GM21825 (cell line): ENCODE results near the gene PRUNE2.
A peak's percentile ranks its signal among the peaks of the same experiment; 100 is the strongest.
"Not testable (repeated sequence)": the region's sequence is repeated elsewhere in the genome, so short reads cannot be mapped to it uniquely, and the experiment has no call there.

ENCODE experiments used
- ATAC-seq: cut with Tn5 transposase; IDR thresholded peaks from one replicate; pipeline ENCODE4 v1.9.1; 2021; ENCODE audit warnings: mild to moderate bottlenecking, moderate library complexity; ENCODE audit not compliant: unreplicated experiment

PRUNE2 gene

DNA sequence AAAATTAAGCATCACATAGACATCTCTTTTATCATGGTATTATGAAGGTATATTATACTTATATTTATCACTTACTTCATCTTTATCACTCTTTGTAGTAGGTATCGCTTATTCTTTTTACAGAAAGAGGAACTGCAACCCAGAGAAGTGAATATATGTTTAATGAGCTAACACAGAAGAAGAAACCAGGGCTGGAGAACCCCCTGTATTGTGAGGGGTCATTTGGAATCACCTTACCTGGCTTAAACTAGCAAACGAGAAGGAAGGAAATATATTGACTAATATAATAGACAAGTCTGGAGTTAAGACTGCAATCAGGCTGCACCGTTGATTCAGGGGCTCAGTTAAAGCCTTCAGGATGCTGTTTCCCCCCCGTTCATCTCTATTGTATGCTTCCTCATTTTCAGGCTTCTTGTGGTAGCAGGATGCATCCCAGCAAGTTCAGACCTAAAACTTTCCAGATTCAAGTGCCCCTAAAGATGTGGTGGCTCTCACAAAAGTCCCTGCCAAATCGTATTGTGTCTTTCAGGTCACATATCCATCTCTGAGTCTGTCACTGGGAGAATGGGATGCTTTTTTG, 300.5 kb downstream of the PRUNE2 start:
- ATAC-seq = peak; percentile 87

DNA sequence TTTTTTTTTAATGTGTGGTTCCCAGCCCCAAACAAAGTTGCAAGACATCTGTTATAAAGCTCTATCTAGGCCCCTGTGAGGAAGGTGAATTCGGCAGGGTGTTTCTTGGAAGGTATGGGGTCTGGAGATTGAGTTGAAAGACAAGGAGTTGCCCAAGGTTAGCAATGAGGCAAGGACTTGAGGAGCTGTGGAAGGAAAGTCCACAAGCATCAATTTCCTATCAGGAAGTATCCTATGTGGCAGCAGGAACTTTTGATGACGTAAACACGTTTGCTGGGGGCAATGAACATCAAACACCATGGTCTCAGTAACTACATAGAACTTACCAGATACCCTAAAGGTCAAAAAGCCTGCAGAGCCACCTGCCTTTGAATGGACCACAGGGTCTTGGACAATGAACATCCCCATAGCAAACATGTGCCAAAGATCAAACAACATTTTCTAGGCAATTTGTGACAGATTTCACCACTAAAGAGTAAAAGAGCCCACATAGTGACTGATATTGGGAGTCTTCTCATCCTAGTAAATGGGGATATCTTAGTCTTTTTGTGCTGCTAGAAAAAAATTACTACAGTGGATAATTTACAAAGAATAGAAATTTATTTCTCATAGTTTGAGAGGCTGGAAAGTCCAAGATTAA, 301.9 kb downstream of the PRUNE2 start:
- no peak for ATAC-seq

DNA sequence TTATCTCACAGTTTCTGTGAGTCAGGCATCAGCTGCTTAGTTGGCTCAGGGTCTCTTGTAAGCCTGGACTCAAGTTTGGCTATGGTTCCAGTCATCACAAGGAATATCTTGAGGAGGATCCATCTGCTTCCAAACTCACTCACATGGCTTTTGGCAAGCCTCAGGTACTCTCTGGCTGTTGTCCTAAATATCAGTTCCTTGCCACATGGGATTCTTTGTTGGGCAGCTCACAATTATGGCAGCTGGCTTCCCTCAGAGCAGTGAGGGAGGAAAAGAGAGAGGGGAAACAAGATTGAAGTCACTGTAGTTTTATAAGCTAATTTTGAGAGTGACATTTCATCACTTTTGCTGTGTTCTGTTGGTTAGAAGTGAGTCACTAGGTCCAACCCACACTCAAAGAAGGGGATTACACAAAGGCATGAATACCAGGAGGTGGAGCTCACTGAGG, 302.4 kb downstream of the PRUNE2 start:
- no peak for ATAC-seq

- ATAC-seq = no peak
These were observed 303.7 kb downstream of the PRUNE2 start for GRCh38 chr9:76602199-76602598.

- ATAC-seq = no peak
These were observed 305.8 kb downstream of the PRUNE2 start for GRCh38 chr9:76600007-76600615.

DNA sequence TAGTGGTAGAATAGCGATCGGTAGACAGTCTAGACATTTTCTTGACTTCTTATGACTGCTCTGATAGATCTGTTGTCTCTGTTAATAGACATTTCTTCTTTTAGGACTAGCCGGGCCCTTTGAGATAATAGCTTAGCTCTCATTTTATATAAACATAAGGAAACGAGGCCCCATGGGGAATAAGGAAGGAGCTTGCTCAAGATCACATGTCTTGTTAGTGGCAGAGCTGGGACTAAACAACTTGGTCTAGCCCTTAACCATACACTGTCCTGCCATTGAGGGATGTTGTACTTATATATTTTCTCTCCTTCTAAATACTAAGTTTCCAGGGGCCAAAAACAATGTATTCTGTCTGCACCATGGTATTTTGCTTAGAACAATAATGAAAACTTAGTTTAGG, 306.9 kb downstream of the PRUNE2 start:
- no peak for ATAC-seq

DNA sequence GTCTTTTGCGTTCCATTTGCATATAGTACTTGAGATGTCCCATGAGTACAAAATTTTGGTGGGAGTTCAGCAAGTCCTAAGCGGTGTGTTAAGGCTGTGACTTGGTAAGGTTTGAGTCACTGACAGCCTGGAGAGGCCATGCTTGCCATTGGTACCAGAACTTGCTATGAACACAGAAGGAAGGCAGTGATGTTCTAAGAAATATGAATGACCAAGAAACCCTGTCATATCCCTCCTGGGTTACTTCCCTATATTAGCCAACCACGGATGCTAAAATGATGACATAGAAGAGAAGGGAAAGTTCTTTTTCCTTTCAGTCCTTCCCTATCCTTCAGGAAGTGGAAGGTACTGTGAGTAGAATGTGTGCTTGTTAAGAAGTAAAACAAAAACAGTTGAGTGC, 310.3 kb downstream of the PRUNE2 start:
- no peak for ATAC-seq

DNA sequence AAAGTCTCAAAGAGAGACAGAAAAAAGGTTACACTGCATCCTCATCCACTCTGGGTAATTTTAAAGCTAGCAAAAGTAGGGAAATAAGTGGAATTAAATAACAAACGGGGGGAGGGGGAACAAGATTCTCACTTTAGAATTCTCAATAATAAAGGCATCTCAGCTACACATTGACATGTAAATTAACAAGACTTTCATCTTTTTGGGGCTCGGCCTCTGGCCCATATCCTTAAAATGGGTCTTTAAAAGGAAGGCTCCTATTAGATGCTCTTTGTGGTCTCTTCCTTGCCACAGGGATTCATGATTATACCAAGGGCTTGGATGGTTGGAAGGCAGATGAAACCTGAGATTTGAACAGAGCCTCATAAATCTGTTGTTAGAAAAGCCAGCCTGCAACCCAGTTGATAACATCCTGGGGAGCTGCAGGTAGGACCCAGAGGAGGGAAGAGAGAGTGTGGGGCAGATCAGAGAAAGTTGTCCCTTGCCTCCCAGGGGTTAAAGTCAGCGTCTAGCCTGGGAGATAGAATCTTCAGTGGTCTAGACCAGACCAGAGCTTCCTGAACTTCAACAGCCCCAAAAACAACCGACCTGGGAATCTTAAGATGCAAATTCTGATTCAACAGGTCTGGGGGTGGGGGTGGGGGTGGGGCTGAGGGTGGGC, 311.0 kb downstream of the PRUNE2 start:
- ATAC-seq = no peak

DNA sequence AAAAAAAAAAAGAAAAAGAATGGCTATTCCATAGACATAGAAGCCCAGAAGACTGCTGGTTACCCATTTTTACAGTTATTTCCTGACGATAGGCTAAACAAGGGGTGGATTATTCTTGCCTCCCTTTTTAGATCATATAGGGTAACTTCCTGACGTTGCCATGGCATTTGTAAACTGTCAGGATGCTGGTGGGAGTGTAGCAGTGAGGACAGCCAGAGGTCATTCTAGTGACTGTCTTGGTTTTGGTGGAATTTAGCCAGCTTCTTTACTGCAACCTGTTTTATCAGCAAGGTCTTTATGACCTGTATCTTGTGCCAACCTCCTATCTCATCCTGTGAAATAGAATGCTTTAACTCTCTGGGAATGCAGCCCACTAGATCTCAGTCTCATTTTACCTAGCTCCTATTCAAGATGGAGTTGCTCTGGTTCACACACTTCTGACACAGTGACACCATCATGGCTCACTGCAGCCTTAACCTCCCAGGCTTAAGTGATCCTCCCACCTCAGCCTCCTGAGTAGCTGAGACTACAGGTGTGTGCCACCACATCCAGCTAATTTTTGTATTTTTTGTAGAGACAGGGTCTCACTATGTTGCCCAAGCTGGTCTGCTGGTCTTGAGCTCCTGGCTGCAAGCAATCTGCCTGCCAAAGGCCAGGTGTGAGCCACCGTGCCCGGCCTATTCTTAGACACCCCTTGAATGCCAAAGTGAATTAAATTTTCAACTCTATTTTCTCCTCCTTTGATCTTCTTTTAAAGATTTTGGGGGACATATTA, 311.8 kb downstream of the PRUNE2 start:
- not testable (repeated sequence) for ATAC-seq

- no peak for ATAC-seq
These were observed 313.0 kb downstream of the PRUNE2 start for GRCh38 chr9:76592974-76593347.

DNA sequence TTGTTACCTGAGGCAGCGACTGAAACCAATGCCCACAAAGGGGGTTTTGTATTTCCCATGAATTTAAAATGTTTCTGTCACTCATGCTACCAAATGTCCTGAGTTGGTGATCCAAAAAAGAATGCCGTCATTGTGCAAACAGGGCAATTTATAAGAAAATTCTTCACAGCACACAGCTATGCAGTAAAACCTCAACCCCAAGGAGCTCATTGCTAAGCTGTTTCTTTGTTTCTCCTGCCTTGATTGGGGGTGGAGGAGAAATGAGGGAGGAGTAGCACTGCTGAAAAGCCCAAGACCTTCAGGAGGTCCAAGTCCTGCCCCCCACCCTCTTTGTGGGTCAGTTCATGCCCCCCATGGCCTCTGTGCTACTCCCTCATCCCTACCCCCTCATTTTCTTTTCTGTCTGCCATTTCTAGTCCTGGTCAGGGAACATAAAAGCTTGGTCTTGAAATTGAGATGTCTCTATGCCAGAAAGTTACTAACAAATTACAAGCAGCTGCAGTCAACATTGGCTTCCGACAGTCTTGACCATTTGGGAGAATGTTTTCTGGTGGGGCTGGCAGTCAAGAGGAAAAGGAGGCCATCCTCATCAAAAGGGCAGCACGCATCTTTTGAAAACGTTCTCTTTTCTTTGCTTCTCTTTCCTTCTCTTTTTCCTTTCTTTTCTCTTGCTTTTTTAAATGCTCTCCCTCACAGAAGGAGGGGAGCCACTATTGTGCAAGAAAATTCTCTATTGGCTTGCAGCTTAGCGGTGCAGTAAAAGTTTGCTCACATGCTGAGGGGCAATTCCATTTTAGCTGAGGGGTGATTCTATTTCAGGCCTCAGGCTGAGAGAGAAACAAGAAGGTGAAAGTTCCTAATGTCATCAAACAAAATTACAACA, 313.6 kb downstream of the PRUNE2 start:
- no peak for ATAC-seq

- no peak for ATAC-seq
These were observed 314.5 kb downstream of the PRUNE2 start for GRCh38 chr9:76591256-76591950.

DNA sequence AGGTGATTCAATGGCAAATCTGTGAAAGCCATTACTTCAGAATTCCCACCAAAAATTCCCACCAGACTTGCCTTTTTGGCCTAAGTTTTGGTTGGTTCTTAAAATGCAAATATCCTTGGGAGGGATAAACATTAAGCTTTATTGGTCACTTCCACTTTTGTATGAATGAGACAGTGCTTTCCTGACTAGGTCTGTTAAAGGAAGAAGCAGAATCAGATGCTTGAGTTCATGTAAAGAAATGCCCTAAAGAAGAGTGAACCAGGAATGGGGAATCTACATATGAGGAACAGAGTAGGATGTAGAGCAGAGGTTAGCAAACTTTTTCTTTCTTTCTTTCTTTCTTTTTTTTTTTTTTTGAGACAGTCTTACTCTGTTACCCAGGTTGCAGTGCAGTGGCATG, 317.6 kb downstream of the PRUNE2 start:
- no peak for ATAC-seq

DNA sequence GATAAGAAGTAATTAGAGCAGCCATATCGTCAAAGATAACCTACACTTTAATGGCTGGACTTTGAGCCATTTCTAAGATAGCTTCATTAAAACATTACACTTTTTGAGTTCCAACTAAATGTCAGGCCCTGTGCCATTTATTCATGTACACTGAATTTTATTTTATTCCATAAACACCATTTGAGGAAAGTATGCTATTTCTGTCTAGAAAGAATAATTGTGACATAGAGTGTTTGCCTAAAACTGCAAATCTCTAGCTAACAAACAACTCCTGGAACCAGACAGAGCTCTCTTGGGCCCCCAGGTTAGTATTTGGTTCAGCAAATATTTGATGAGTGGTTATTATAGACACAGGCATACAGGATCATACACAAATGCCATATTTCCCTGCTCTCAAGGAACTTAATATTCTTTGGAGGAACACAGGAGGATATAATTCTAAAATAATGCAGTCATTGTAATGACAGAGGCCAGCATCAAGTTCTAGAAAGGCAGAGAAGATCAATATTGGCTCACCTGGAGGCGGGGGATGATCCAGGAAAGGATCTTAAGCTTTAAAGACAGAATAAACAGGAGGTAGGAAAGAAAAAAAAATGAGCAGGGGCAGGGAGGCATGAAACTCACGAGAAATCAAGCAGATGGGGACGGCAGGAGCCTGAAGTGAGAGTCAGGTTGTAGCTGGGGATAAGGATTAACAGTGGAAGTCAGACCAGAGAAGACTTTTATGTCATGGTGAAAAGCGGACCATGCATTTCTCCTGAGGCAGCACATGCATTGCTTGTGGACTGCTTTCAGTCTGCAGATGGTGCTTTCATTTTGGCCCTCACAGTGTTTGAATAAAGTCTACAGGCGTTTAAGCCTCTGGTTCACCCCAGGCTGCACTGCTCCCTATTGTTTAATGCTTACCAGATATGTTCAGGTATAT, 319.3 kb downstream of the PRUNE2 start:
- no peak for ATAC-seq

DNA sequence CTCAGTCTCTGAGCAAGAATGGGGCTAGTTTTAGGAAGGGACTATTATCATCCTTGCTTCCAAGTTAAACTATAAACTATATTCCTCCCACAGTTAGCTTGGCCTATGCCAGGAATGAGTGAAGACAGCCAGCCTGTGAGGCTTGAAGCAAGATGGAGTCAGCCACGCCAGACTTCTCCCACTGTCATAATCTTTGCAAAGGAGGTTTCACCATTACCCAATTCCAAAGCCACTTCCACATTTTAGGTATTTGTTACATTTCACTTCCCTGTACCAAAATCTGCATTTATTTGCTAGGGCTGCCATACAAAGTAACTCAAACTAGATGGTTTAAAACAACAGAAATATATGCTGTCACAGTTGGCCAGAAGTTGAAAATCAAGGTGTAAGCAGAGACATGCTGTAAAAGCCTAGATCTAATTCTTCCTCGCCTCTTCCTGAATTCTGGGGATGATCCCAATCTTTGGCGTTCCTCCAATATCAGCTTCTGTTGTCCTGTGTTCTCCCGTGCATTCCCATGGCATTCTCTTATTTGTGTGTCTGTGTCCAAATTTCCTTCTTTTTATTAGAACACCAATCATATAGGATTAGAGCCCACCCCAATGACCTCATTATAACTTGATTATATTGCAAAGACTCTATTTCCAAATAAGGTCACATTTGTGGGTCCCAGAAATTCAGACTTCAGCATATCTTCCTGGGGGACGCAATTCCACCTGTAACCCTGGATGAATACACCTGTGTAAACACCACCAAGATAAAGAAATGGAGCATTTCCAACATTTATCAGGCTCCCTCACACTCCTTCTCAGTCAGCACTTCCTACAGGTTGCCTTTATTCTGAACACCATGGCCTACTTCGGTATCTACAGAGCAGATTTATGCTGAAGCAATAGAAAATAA, 320.2 kb downstream of the PRUNE2 start:
- ATAC-seq = no peak

DNA sequence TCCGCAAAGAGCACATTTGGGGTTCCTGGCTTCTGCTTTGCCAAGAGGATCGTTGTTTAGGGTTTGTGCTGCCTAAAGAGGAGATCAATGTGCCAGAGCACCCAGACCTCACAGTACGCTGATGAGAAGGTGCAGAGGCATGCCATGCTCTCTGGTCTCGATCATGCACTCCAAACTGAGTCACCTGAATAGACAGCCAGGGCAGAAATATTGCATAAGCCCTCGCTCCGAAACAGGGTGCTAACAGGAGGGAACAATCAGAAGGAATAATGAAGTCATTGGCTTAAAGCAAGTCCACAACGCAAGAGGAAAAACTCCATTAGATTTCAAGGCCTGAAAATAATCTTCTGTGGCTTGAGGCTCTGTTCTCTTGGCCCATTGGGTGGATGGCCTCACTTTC, 322.7 kb downstream of the PRUNE2 start:
- ATAC-seq = no peak

DNA sequence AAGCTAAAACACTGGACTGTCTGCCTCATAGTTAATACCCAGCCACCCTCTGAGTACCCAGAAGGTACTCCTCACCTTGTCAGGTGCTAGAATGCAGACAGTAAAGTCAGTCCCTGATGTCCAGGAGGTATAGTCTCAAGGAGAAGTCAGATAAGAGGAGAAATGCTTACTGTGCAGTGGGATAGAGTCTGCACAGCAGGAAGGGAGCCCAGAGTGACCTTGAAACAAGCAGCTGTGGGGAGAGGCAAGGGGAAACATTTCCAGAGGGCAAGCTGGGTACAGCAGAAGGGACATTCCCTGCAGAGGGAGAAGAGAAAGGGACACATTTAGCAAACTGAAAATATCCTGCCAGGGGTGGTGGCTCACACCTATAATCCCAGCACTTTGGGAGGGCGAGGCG, 324.2 kb downstream of the PRUNE2 start:
- no peak for ATAC-seq

DNA sequence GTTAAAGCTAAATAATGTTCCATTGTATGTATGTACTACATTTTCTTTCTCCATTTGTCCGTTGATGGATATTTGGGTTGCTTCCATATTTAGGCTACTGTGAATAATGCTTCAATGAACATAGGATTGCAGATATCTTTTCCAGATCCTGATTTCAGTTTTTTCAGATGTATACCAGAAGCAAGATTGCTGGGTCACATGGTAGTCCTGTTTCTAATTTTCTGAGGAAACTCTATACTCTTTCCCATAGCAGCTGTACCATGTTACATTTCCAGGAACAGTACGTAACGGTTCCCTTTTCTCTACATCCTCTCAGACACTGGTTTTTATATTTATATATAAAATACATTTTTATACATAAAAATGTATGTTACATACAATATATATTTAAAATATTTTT, 325.1 kb downstream of the PRUNE2 start:
- ATAC-seq = no peak
